ENCODE data around the gene MYO3B. TPM values are rescaled to one million over a fixed set of nuclear protein-coding genes. Genes with fewer than 3 reads are reported as not detected.

Gene MYO3B
- total RNA-seq, 8 experiments from 2014 or later: 0.11 to 5.1 (median 0.98) TPM

- in situ Hi-C loops (cut with MboI; ENCODE audit: low pct_unique_long_range_greater_than_20kb in 2 of 9, low sequenced_read_pairs in 9 of 9, unreplicated experiment in 9 of 9): loop anchor here in 2 of 9 experiments (10.0 to 25.0 kb wide), 2 partner anchors 443 to 446 kb away; partner anchors contain the start of gene GAD1 (in 2 of the 2)
- Histone ChIP-seq H3K4me1 (replicated peaks in 1 of 2) (no peaks in the 10 kb centered on the region), H3K4me3 (no peak overlapping the region), H3K27ac (no peak overlapping the region)
- WGBS, 10 experiments: 0 to 100% (median 69%) methylated on average over 1 to 2 of the region's 2 CpGs; no CpG with 5 or more reads in 5 of the 10 experiments
- no peak for ATAC-seq (replicated peaks in 6 of 8)
These were observed 191.3 kb downstream of the MYO3B start for GRCh38 chr2:170369228-170369627.

DNA sequence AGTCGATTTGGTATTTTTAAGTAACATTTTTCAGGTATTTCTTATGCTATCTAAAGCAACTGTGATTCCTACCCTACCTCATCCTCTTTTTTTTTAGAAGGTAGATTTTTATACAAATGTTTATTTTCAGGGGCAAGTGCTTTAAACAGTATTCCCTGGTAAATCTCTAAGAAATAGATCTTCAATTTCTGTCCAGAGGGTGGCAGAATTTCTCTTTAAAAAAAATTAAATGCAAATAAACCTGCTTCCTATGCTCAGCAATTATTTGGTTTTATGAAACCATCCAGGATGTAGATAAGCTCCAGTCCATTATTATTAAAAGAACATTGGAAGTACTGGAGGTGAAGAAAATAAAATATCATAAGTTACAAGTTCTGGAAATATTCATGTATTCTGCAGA is 191.9 kb downstream of the MYO3B start:
- peak in 1 of 8 experiments; percentile 29 for ATAC-seq (replicated peaks in 6 of 8)
- Histone ChIP-seq H3K4me3 (no peak overlapping the region), H3K4me1 (replicated peaks in 1 of 2) (no peaks in the 10 kb centered on the region), H3K27ac (no peak overlapping the region)
- WGBS, 10 experiments: 0 to 33% (median 12%) methylated on average over 1 of the region's 1 CpG
- in situ Hi-C loops (cut with MboI; ENCODE audit: low pct_unique_long_range_greater_than_20kb in 2 of 9, low sequenced_read_pairs in 9 of 9, unreplicated experiment in 9 of 9): loop anchor here in 4 of 9 experiments (10.0 to 25.0 kb wide), 2 partner anchors 442 to 445 kb away; partner anchors contain the start of gene GAD1 (in 4 of the 4)

GRCh38 chr2:170371231-170371998 is 193.5 kb downstream of the MYO3B start:
- in situ Hi-C loops (cut with MboI; ENCODE audit: low pct_unique_long_range_greater_than_20kb in 2 of 9, low sequenced_read_pairs in 9 of 9, unreplicated experiment in 9 of 9): loop anchor here in 3 of 9 experiments (10.0 to 25.0 kb wide), 2 partner anchors 441 to 443 kb away; partner anchors contain the start of gene GAD1 (in 3 of the 3)
- ATAC-seq (replicated peaks in 6 of 8): no peak
- Histone ChIP-seq H3K4me1 (replicated peaks in 1 of 2) (no peaks in the 10 kb centered on the region), H3K4me3 (no peak overlapping the region), H3K27ac (no peak overlapping the region)
- WGBS, 10 experiments: 43 to 92% (median 83%) methylated on average over 1 to 6 of the region's 6 CpGs

- no peak overlapping the region for H3K4me3 ChIP-seq
- in situ Hi-C loops (cut with MboI; ENCODE audit: low pct_unique_long_range_greater_than_20kb in 2 of 9, low sequenced_read_pairs in 9 of 9, unreplicated experiment in 9 of 9): loop anchor here in 4 of 9 experiments (10.0 to 25.0 kb wide), 2 partner anchors 437 to 440 kb away; partner anchors contain the start of gene GAD1 (in 4 of the 4)
- no peak overlapping the region for H3K27ac ChIP-seq
- ATAC-seq (replicated peaks in 6 of 8): no peak
- no peaks in the 10 kb centered on the region for H3K4me1 ChIP-seq (replicated peaks in 1 of 2)
- WGBS, 10 experiments: 0 to 75% (median 50%) methylated on average over 1 to 5 of the region's 5 CpGs; no CpG with 5 or more reads in 1 of the 10 experiments
These were observed 197.2 kb downstream of the MYO3B start for GRCh38 chr2:170375192-170375591.

DNA sequence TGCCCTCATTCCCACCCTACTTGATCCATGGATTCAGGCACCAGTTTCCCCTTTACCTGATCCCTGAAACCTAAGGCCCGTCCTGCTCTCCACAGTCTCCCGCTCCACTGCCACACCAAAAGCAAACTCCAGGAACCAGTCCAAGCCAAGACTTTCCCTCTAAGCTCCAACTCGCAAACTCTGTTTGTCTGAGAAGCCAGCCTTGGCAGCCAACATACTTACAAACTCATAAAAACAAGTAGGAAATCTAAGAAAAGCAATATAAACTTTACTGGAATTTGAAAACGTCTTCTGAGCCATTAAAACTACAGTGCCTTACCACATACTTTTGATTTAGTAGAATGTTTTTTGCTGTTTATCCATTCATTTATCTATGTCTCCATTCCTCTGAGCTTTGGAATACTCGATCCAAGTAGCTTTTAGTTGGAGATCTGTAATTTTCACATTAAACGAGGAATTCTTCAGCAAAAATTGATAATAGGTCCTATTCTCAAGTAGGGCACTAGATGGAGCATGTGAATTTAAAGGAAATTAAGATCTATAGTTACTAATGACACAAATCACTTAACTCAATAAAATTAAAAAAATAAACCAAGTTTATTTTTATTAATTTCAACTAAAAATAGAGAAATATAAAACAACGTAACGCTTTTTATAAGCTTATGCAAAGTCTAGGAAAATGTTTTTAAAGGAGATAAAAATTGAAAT is 199.7 kb downstream of the MYO3B start:
- Histone ChIP-seq H3K4me3 (no peak overlapping the region), H3K27ac (no peak overlapping the region), H3K4me1 (replicated peaks in 1 of 2) (no peaks in the 10 kb centered on the region)
- ATAC-seq (replicated peaks in 6 of 8): no peak
- in situ Hi-C loops (cut with MboI; ENCODE audit: low pct_unique_long_range_greater_than_20kb in 2 of 9, low sequenced_read_pairs in 9 of 9, unreplicated experiment in 9 of 9): loop anchor here in 4 of 9 experiments (10.0 to 25.0 kb wide), 2 partner anchors 435 to 437 kb away; partner anchors contain the start of gene GAD1 (in 4 of the 4)
- WGBS, 10 experiments: 17 to 98% (median 81%) methylated on average over 3 to 8 of the region's 8 CpGs

DNA sequence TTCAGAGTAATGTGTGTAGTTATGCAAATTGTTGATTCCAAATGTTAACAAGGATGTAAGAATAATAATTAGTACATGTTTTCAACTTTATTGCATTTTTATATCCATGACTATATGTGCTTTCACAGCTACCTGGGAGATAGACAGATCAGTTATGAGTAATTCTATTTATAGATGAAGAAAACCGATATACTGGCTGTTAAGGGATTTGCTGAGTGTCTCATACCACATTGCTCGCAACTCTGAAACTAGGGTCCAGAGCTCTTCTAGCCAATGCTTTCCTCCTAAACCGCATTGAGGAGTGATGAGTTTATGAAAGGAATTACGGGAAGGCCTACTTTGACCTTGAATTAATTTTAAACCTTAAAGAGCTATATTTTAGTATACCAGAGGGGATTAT is 202.3 kb downstream of the MYO3B start:
- no peak overlapping the region for H3K4me3 ChIP-seq
- WGBS, 10 experiments: 46 to 100% (median 78%) methylated on average over 1 to 4 of the region's 4 CpGs; no CpG with 5 or more reads in 1 of the 10 experiments
- no peaks in the 10 kb centered on the region for H3K4me1 ChIP-seq (replicated peaks in 1 of 2)
- ATAC-seq (replicated peaks in 6 of 8): no peak
- in situ Hi-C loops (cut with MboI; ENCODE audit: low pct_unique_long_range_greater_than_20kb in 2 of 9, low sequenced_read_pairs in 9 of 9, unreplicated experiment in 9 of 9): loop anchor here in 2 of 9 experiments (25.0 kb wide), 1 partner anchor 432 kb away; the partner anchor contains the start of gene GAD1 (in 2 of the 2)
- H3K27ac ChIP-seq: no peak overlapping the region

- 50 to 100% (median 80%) methylated on average over 1 to 2 of the region's 2 CpGs; no CpG with 5 or more reads in 3 of the 10 experiments for WGBS, 10 experiments
- H3K4me3 ChIP-seq: no peak overlapping the region
- ATAC-seq (replicated peaks in 6 of 8): no peak
- no peak overlapping the region for H3K27ac ChIP-seq
- no peaks in the 10 kb centered on the region for H3K4me1 ChIP-seq (replicated peaks in 1 of 2)
- in situ Hi-C loops (cut with MboI; ENCODE audit: low pct_unique_long_range_greater_than_20kb in 2 of 9, low sequenced_read_pairs in 9 of 9, unreplicated experiment in 9 of 9): loop anchor here in 2 of 9 experiments (25.0 kb wide), 1 partner anchor 431 kb away; the partner anchor contains the start of gene GAD1 (in 2 of the 2)
These were observed 203.7 kb downstream of the MYO3B start for GRCh38 chr2:170381678-170382077.

DNA sequence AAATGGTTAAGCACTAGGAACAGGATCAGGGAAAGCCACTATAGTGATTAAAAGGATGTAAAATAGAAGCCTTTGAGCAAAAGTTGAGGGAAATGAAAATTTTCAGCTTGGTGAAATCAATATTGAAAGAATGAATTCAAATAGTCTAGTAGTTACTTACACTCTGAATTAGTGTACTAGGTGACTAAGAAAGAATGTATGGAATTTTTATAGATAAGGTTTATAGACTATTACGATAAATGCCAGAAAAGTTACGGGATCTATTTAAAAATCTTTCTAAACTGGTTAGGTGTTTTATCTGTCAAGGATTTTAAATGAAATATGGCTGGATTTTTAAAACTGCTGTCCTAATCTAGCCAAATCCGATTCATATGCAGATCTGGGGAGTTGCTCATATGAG is 208.6 kb downstream of the MYO3B start:
- H3K4me3 ChIP-seq: no peak overlapping the region

DNA sequence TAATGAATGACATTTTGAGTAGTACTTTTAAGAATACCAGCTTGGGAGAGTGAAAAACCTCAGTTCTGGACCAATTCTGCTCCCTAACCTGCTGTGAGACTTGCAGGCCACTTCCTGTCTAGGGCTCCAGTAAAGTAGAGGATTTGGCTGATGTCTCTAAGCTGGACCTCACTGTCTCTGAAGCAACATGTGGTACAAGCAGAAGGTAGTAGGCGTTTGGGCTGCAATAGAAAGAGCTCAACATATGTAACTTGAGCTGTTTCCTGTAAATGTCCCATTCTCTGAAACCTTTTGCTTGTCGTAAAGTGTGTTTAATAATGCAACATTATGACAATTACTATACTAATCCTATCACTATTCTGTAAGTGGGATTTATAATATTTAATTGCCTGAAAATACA is 213.1 kb downstream of the MYO3B start:
- WGBS, 10 experiments: 25 to 100% (median 79%) methylated on average over 1 to 2 of the region's 2 CpGs; no CpG with 5 or more reads in 2 of the 10 experiments
- Histone ChIP-seq H3K4me1 (replicated peaks in 1 of 2) (peaks cover 0 to 4% of the 10 kb centered on the region in 2 donors), H3K27ac (no peak overlapping the region), H3K4me3 (no peak overlapping the region)
- ATAC-seq (replicated peaks in 6 of 8): no peak
- in situ Hi-C loops (cut with MboI; ENCODE audit: low pct_unique_long_range_greater_than_20kb in 2 of 9, low sequenced_read_pairs in 9 of 9, unreplicated experiment in 9 of 9): loop anchor here in 2 of 9 experiments (25.0 kb wide), 1 partner anchor 421 kb away; the partner anchor contains the start of gene GAD1 (in 2 of the 2)

More for the DNA sequence above, 208.6 kb downstream of the MYO3B start:
- ATAC-seq (replicated peaks in 6 of 8): no peak
- Histone ChIP-seq H3K27ac (no peak overlapping the region), H3K4me1 (replicated peaks in 1 of 2) (no peaks in the 10 kb centered on the region)
- 43 to 86% (median 73%) methylated on average over 2 to 3 of the region's 3 CpGs for WGBS, 10 experiments
- in situ Hi-C loops (cut with MboI; ENCODE audit: low pct_unique_long_range_greater_than_20kb in 2 of 9, low sequenced_read_pairs in 9 of 9, unreplicated experiment in 9 of 9): loop anchor here in 2 of 9 experiments (25.0 kb wide), 1 partner anchor 426 kb away; the partner anchor contains the start of gene GAD1 (in 2 of the 2)

DNA sequence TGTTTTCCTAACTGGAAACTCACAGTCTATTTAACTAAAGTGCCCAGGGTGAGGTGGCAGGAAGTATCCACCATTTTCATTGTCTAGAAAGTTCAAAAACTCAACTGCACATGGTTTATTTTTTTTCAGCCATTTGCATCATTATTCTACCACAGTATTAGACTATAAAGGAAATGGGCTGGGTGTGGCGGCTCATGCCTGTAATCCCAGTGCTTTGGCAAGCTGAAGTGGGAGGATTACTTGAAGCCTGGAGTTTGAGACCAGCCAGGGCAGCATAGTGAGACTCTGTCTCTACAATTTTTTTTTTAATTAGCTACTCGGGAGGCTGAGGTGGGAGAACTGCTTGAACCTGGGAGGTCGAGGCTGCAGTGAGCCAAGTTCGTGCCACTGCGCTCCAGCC is 213.8 kb downstream of the MYO3B start:
- in situ Hi-C loops (cut with MboI; ENCODE audit: low pct_unique_long_range_greater_than_20kb in 2 of 9, low sequenced_read_pairs in 9 of 9, unreplicated experiment in 9 of 9): loop anchor here in 2 of 9 experiments (25.0 kb wide), 1 partner anchor 421 kb away; the partner anchor contains the start of gene GAD1 (in 2 of the 2)
- Histone ChIP-seq H3K4me3 (no peak overlapping the region), H3K4me1 (replicated peaks in 1 of 2) (peaks cover 0 to 4% of the 10 kb centered on the region in 2 donors), H3K27ac (no peak overlapping the region)
- ATAC-seq (replicated peaks in 6 of 8): peak in 2 of 8 experiments; percentile 29 to 54
- WGBS, 10 experiments: 33 to 100% (median 80%) methylated on average over 1 to 4 of the region's 5 CpGs; no CpG with 5 or more reads in 3 of the 10 experiments

DNA sequence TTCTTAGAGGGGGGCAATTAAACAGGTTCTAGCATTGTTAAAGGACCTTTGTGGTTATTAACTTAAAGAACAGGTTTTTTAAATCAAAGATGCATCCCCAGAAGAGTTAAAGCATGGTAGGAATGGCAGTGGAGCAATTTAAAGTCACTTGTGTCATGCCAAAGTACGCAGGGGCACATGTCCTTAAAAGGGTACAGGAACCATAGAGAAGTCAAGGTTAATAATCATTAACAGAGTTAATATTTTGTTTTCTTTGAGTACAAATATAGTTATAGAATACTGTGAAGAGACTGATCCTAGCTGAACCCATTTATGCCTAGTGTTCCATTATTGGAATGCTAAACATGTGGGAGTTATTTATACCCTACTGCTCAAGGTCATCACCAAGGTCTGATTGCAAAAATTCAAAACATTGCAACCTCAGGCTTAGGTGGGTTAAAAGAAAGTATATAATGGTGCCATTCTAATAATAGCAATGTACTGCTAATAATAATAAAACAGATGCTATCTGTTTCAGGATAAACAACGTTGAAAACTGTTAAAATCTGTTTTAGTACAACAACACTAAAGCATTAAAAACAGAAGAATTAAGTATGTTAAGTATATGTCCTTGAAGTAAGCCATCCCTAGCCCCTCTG is 216.0 kb downstream of the MYO3B start:
- 0 to 100% (median 75%) methylated on average over 1 to 2 of the region's 2 CpGs for WGBS, 10 experiments
- H3K27ac ChIP-seq: no peak overlapping the region
- peaks cover 0 to 4% of the 10 kb centered on the region in 2 donors for H3K4me1 ChIP-seq (replicated peaks in 1 of 2)
- ATAC-seq (replicated peaks in 6 of 8): no peak
- no peak overlapping the region for H3K4me3 ChIP-seq
- in situ Hi-C loops (cut with MboI; ENCODE audit: low pct_unique_long_range_greater_than_20kb in 2 of 9, low sequenced_read_pairs in 9 of 9, unreplicated experiment in 9 of 9): loop anchor here in 2 of 9 experiments (25.0 kb wide), 1 partner anchor 418 kb away; the partner anchor contains the start of gene GAD1 (in 2 of the 2)

Data from motor neuron (in vitro differentiated cells).